T follicular helper cell (primary cell): ENCODE results near the gene KLKB1.
"Not testable (repeated sequence)": the region's sequence is repeated elsewhere in the genome, so short reads cannot be mapped to it uniquely, and the experiment has no call there.

Source experiments
- DNase-seq: peaks from one replicate; pipeline ENCODE4 v3.0.0-alpha.2; 2020; ENCODE audit warnings: low read depth

The KLKB1 gene

GRCh38 chr4:186226521-186227189, 652 bp upstream of the KLKB1 start:
- DNase-seq, result no peak

DNA sequence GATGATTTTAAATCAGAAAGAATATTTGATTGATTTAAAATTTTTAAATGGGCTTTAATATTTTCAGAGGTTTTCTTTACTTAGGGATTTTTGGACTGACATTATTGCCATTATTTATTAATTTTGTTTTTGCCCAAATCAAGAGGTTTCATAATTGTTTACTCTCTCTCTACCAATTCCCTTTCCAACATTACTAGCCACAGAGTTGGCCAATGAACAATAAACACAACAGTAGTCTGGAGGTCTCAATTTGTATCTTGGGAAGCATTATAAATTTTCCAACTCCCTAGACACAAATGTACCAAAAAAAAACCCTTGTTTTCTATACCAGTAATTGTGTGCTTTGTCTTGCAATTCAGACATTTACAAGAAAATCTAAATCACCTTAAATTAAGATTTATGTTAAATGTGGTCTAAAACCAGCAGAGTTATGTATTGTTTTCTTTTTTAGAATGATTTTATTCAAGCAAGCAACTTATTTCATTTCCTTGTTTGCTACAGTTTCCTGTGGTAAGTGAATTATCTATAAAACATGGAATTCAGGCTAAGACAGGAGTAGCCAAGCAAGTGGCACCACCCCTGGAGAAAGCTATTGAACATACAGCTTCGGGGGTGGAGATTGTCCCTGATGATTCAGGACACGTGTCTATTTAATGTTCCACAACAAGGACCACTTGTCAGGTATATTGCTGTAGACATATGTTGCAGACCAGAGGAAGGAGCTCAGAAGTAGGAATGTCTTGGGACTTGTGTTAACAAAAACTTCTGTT, 622 bp downstream of the KLKB1 start:
- DNase-seq, result no peak

GRCh38 chr4:186228514-186228894, 1.2 kb downstream of the KLKB1 start:
- DNase-seq, result no peak

GRCh38 chr4:186234367-186234766, 7.1 kb downstream of the KLKB1 start:
- no peak for DNase-seq

DNA sequence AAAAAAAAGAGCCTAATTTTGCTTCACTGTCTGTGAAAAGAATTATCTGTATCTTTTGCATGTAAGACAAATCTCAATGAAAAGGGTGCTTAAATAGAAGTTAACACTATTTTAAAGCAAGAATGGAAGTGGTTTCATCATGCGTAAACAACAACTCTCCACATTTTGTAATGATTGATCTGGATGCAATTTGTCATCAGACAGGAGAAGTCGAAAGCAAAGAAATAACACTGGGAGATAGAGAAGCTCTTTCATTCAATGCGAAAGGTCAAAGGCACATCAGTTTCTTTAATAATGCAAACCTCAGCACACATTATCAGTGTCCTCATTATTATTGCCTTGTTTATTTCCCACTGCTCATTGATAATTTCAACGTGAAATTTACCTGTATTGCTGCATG, 8.8 kb downstream of the KLKB1 start:
- DNase-seq, result no peak

DNA sequence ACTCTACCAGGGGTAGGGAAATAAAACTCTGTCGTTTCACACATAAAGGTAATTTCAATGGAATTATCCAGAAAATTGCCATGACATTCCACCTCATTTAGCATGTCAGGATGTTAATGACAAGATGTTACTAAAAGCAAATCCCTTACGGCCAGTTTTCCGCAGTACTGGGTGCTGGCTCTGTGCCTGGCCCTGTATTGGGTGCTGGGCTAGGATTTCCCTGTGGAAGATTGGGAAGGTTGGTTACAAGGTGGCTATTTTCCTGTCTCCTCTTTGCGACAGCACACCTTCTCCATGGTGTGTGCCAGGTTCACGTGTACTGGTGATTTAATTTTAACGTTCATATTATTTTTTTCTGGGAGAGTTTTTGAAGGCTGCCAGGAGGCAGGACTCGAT, 13.1 kb downstream of the KLKB1 start:
- DNase-seq, result no peak

DNA sequence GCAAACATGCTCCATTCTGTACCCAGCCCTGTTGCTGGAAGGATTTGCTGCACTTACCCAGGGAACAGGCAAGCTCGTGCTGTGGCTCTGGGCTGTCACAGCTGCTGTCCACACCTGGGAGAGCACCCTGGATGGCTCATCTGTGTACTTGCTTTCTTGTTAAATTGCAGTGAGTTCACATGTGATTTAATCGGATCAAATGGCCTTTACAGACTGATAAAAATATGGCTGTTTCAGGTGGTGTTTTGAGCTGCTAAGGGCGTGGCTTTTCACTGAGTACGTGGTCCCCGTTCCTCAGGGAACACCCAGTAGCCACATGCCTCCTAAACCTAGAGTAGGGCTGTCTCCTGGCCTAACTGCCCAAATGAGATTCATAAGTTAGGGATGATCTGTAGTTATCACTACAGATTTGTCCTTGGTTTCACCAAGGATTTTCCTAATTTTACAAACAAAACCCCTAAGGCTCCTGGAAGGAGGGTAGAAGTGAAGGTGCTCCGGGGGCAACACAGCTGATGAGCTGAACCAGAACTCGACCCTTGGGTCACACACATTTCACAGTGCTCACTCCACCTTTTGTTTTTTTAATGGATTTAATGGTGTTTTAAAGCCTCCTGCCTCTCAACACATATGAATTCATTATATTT, 13.7 kb downstream of the KLKB1 start:
- DNase-seq, result no peak

DNA sequence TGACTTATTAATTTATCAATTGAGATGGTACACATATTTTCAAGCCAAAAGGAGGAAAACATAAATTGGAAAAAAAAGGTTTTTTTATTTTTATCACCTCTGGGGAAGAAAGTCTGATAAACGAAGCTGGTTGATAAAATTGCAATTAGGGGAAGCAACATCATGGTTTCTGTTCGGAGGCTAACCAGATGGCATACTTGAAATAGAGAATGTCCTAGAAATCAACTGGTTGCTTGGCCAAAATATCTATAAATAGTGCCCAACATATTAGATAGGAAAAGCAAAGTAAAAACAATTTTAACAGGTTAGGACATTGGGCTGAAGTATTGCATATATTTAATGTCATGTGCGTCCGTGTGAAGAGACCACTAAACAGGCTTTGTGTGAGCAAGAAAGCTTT, 14.3 kb downstream of the KLKB1 start:
- DNase-seq, result no peak

- DNase-seq, result not testable (repeated sequence)
These were observed 14.7 kb downstream of the KLKB1 start for GRCh38 chr4:186242031-186242430.

GRCh38 chr4:186243331-186243730, 16.0 kb downstream of the KLKB1 start:
- DNase-seq, result no peak

DNA sequence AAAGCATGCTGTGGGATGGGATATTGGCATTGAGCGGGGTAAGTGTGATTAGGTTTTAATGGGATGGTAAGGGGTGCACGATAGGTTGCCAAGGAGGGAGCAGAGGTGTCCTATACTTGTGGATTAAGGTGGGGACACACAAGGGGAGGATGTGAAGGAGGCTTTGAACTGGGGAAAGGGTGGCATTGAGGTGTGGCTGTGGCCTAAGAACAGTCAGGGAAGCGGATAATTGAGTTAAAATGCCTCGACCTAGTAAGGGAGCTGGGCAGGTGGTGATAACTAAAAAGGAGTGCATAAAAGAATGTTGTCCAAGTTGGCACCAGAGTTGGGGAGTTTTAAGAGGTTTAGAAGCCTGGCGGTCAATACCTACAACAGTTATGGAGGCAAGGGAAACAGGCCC, 17.5 kb downstream of the KLKB1 start:
- DNase-seq, result no peak

- DNase-seq, result not testable (repeated sequence)
These were observed 19.9 kb downstream of the KLKB1 start for GRCh38 chr4:186247062-186247752.

DNA sequence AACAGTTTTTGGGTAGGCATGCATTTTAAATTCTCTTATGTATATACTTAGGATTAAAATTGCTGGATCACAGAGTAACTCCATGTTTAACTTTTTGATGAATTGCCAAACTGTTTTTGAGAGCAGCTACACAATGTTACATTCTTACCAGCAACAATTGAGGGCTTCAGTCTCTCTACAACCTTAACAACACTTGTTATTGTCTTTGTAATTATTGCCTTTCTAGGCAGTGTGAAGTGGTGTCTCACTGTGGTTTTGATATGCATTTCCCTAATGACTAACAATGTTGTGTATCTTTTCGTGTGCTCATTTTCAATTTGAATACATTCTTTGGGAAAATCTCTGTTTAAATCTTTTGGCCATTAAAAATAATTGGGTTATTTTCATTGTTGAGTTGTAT, 21.3 kb downstream of the KLKB1 start:
- no peak for DNase-seq

DNA sequence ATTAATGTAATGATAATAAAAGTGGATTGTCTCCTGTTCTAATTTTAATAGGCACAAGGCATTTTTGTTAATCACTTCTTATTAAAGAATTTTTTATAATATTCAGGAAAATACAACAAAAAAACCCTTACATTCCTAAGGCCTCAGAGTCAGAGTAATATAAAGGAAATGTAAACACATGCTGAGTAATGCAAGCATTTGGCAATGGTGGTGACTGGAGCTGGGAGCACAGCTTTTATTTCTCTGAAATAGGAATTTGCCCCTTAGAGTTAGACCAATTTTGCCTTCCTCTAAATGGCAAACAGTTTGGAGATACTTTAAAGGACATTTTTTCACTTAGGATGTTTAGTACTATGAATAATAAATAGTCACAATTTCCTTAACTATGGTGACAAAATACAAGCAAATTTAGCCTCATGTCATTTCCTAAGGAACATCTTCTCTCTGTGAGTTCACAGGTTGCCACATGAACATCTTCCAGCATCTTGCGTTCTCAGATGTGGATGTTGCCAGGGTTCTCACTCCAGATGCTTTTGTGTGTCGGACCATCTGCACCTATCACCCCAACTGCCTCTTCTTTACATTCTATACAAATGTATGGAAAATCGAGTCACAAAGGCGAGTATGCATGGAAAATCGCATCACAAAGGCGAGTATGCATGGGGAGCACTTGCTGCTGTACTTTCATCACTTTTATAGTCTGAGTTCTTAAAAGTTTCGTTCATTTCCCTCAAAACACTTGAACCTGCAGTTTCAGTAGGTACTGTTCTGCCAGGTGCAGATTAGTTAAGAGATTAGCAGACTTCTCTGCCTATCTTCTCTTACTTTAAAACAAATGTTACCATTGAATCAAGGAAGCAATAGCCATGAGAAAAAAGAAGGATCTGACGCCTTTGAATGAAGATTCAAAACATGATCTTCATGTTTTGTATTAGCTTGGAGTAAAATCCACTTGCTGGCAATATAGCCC, 22.8 kb downstream of the KLKB1 start:
- no peak for DNase-seq

- DNase-seq, result no peak
These were observed 23.5 kb downstream of the KLKB1 start for GRCh38 chr4:186250760-186251159.

DNA sequence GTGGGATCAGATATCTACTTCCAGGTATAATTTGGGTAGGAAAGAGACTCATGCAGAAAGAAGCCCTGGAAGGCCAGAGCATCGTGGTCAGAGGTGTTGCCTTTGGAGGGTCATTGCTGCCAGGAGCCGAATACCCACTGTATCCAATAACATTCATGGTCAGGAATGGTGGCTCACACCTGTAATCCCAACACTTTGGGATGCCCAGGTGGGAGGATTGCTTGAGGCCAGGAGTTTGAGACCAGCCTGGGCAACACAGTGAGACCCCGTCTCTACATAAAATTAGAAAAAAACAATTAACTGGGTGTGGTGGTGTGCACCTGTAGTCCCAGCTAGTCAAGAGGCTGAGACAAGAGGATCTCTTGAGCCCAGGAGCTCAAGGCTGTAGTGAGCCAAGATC, 27.8 kb downstream of the KLKB1 start:
- no peak for DNase-seq

DNA sequence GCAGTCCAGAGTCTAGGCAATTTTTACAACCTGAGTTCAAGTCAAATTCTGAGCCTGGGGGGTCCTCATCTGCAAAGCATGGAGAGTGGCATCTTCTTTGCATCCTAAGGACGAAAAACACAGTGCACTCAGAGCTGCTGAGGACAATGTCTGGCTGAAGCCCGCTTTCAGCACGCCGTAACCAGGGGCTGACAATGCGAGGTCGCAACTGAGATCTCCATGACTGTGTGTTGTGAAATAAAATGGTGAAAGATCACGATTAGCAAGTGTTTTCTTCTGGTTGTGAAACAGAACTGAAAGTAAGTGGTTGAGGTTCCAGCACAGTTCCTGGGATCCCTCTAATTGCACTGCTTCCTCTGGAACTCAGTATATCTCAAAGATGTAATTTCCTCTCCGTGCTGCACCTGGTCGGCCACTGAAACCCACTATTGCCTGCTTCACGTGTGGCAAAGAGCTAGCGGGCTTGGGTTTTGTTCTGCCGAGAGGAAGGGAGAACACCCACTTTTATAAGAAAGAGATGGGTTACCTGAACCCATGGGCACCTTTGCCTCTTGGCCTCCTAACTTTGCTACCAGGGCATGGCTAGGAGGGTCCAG, 31.0 kb downstream of the KLKB1 start:
- no peak for DNase-seq

DNA sequence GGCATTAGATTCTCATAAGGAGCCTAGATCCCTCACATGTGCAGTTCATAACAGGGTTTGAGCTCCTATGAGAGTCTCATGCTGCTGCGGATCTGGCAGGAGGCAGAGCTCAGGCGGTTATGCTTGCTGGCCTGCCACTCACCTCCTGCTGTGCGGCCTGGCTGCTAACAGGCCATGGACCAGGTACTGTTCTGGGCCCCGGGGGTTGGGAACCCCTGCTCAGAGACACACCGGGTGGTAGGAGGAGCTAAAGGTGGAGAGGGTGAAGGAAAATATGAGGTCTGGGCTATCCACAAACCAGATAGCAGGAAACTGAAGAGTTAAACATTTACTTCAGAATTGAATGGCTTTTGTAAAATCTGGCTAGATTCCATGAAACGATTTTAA, 32.8 kb downstream of the KLKB1 start:
- no peak for DNase-seq

DNA sequence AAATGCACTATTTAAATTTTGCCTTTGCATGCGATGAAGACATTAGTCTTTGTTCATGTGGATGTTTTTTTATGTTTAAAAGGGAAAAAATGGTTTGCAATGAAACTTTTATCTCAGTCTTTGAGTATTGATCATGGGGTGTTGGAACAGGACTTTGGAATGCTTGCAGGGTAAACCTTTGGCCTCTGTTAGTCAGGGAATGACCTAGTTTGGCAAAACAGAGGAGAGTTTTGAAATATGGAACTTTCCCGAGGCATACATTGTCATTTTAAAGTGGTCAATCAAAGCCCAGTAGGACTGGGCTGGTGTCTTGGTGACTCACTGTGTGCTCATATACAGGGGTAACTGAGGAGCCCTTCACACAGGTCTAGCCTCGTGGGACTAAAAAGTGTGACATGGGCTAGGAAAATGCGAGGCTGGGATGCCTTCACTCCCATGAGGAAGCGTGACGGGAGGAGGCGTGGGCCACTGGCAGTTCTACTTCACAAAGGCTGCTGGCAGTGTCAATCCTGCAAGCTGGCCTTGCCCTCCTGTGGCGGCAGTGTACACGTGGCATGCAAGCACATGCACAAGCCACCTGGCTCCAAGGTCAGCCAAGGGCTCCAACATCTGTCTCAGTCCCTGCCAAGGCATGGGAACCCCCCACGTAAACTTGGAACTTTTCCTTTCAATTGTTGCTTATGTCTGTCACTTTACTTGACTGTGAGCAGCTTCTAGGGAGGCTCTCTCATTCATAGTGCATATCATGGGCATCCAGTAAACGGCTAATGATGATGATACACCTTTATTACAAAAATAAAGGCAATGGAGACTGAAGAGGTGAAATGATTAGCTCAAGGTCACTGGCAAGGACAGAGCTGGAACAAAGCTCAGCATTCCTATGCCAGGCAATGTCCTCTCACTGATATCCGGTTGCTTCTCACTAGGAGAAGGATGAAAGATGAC, 33.5 kb downstream of the KLKB1 start:
- no peak for DNase-seq

DNA sequence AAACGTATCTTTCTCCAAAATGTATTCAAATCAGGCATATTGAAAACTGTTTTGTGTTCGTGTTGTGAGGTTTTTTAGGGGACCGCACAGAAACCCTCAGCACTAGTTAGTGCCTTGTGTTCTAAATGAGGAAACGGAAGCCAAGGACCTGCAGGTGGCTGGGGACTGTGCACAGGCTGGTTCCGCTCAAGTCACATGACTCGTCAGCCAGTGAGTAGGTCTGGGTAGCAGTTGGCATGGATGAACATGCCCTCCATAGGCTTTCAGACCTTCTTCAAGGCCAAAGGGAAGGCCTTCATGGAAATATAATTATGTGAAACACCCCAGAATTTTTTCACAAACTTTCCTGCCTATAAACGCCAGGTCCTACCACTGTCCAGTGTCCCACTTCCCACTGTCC, 37.4 kb downstream of the KLKB1 start:
- no peak for DNase-seq
